Type B pancreatic cell (in vitro differentiated cells): ENCODE data around the gene PID1. TPM values are rescaled to one million over a fixed set of nuclear protein-coding genes. Genes with fewer than 3 reads are reported as not detected.

Experiments
- DNase-seq: peaks from one replicate; pipeline ENCODE4 v3.0.0; 2021; ENCODE audit warnings: mixed read lengths; ENCODE audit not compliant: unreplicated experiment; ENCODE audit errors: extremely low spot score
- H3K27ac Mint-ChIP-seq: 2 replicates; pipeline ENCODE4 v1.8.0; 2021; ENCODE audit warnings: mild to moderate bottlenecking, mixed read lengths
- H3K27me3 Mint-ChIP-seq: 2 replicates; pipeline ENCODE4 v1.8.0; 2021; ENCODE audit warnings: mixed read lengths
- H3K36me3 Mint-ChIP-seq: 2 replicates; pipeline ENCODE4 v1.8.0; 2021; ENCODE audit warnings: mixed read lengths
- H3K4me1 Mint-ChIP-seq: one replicate; pipeline ENCODE4 v1.8.0; 2021; ENCODE audit warnings: mixed read lengths; ENCODE audit not compliant: unreplicated experiment
- H3K4me3 Mint-ChIP-seq: 2 replicates; pipeline ENCODE4 v1.8.0; 2021; ENCODE audit warnings: mild to moderate bottlenecking, mixed read lengths
- H3K9me3 Mint-ChIP-seq: 2 replicates; pipeline ENCODE4 v1.8.0; 2021; ENCODE audit warnings: mixed read lengths
- total RNA-seq: library from RNA; stranded (reverse); gene quantifications from 2 replicates; pipeline ENCODE4 v1.2.1, GENCODE V29; 2021; ENCODE audit warnings: low replicate concordance
- TF ChIP-seq, protein P1 (sequence below): fragments of 200-600 bp; sonication (generic); conservative IDR thresholded peaks from 2 replicates; pipeline ENCODE4 v1.5.0; 2021; ENCODE audit warnings: antibody characterized with exemption, mild to moderate bottlenecking

Gene PID1
- total RNA-seq, 1 donor from 2014 or later: 0.92 TPM

DNA sequence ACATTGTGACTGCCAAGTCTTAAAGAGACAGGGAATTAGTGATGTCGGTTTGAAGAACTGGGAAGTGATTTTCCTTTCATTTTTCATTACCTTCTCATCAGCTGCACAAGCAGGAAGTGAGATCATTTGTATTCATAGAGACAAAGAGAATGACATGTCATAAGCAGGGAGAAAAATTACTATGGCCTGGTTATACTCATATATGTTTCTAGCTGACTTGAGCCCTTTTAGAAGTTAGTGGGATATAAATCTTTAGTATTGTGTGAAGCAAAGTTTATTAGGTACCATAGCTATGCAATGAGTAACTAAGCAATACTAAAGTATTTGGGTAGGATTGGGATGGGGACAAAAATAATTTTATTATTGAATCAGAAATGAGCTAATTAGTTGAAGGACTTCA lies 284.1 kb downstream of the PID1 start:
- Mint-ChIP-seq H3K4me1 (no peaks in the 10 kb centered on the region), H3K27ac (no peak overlapping the region), H3K9me3 (peaks cover 6% of the 10 kb centered on the region), H3K27me3 (no peaks in the 10 kb centered on the region), H3K4me3 (no peak overlapping the region), H3K36me3 (no peaks in the 10 kb centered on the region)
- DNase-seq: no peak
- TF ChIP-seq, protein P1, sequence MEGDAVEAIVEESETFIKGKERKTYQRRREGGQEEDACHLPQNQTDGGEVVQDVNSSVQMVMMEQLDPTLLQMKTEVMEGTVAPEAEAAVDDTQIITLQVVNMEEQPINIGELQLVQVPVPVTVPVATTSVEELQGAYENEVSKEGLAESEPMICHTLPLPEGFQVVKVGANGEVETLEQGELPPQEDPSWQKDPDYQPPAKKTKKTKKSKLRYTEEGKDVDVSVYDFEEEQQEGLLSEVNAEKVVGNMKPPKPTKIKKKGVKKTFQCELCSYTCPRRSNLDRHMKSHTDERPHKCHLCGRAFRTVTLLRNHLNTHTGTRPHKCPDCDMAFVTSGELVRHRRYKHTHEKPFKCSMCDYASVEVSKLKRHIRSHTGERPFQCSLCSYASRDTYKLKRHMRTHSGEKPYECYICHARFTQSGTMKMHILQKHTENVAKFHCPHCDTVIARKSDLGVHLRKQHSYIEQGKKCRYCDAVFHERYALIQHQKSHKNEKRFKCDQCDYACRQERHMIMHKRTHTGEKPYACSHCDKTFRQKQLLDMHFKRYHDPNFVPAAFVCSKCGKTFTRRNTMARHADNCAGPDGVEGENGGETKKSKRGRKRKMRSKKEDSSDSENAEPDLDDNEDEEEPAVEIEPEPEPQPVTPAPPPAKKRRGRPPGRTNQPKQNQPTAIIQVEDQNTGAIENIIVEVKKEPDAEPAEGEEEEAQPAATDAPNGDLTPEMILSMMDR: no peak

DNA sequence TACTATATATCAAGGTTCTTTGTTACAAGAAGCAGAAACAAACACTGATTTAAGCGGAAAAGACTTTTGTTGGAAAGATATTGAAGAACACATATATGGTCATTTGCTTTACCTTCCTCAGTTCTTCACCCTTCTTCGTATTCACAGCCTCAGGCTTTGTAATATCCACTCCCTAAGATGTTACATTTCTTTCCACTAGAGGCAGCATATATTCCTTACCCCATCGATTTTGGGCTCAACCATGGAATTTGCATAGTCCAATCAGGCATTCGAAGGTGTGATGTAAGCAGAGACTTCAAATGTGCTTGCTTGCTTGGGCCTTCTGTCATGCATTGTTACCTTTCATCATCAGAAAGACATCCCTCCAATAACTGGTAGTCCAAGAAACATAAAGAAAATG lies 287.4 kb downstream of the PID1 start:
- H3K36me3 Mint-ChIP-seq: no peaks in the 10 kb centered on the region
- DNase-seq: no peak
- H3K4me3 Mint-ChIP-seq: no peak overlapping the region
- TF ChIP-seq, protein P1: no peak
- H3K9me3 Mint-ChIP-seq: peaks cover 9% of the 10 kb centered on the region
- H3K27ac Mint-ChIP-seq: no peak overlapping the region
- no peaks in the 10 kb centered on the region for H3K27me3 Mint-ChIP-seq
- no peaks in the 10 kb centered on the region for H3K4me1 Mint-ChIP-seq

DNA sequence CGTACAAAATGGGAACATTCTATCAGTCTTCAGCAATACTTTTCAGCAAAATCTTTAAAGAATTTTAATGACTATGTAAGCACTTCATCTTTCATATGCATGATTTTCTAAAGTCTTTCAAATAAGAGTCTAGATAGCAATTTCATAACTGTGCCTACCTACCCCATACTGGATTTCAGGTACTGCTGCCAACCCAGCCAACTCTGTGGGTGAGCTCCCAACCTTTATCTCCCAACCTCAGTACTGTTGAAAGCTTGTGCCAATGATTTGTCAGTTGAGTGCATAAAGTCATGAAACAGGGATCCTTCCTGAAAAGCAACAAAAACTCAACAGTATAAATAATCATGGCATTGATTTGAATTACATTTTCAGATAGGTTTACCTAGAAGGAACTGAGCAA lies 296.9 kb downstream of the PID1 start:
- TF ChIP-seq, protein P1: no peak
- Mint-ChIP-seq H3K27ac (no peak overlapping the region), H3K4me1 (no peaks in the 10 kb centered on the region), H3K9me3 (no peaks in the 10 kb centered on the region), H3K27me3 (no peaks in the 10 kb centered on the region), H3K36me3 (no peaks in the 10 kb centered on the region), H3K4me3 (no peak overlapping the region)
- no peak for DNase-seq
